Ishikawa (cell line): Measurements from ENCODE around the gene CMYA5.

ENCODE experiments used
- CEBPB ChIP-seq: IDR thresholded peaks from 2 replicates; pipeline ENCODE4 v1.6.1; 2012
- CREB1 ChIP-seq: IDR thresholded peaks from 2 replicates; pipeline ENCODE4 v1.6.1; 2012; ENCODE audit warnings: low read depth
- EGR1 ChIP-seq: IDR thresholded peaks from 2 replicates; pipeline ENCODE4 v1.6.1; 2012
- EP300 ChIP-seq: IDR thresholded peaks from 2 replicates; pipeline ENCODE4 v1.6.1; 2012; ENCODE audit warnings: borderline replicate concordance
- FOXM1 ChIP-seq: IDR thresholded peaks from 2 replicates; pipeline ENCODE4 v1.6.1; 2012; ENCODE audit warnings: low read depth, borderline replicate concordance
- NFIC ChIP-seq: IDR thresholded peaks from 2 replicates; pipeline ENCODE4 v1.6.1; 2012
- RAD21 ChIP-seq: IDR thresholded peaks from 2 replicates; pipeline ENCODE4 v1.6.1; 2012; ENCODE audit warnings: low read depth
- TAF1 ChIP-seq: IDR thresholded peaks from 2 replicates; pipeline ENCODE4 v1.6.1; 2012; ENCODE audit warnings: low read depth, mild to moderate bottlenecking
- TCF12 ChIP-seq: IDR thresholded peaks from 2 replicates; pipeline ENCODE4 v1.6.1; 2012; ENCODE audit warnings: low read depth
- TEAD4 ChIP-seq: IDR thresholded peaks from 2 replicates; pipeline ENCODE4 v1.6.1; 2012
- YY1 ChIP-seq: IDR thresholded peaks from 2 replicates; pipeline ENCODE4 v1.6.1; 2012; ENCODE audit warnings: low read depth
- ZBTB7A ChIP-seq: IDR thresholded peaks from 2 replicates; pipeline ENCODE4 v1.6.1; 2012; ENCODE audit warnings: low read depth
- TF ChIP-seq, protein P1 (sequence below): IDR thresholded peaks from 2 replicates; pipeline ENCODE4 v1.6.1; 2012
- TF ChIP-seq, protein P2 (sequence below): IDR thresholded peaks from 2 replicates; pipeline ENCODE4 v1.6.1; 2012
- TF ChIP-seq, protein P3 (sequence below): IDR thresholded peaks from 2 replicates; pipeline ENCODE4 v1.6.1; 2012; ENCODE audit warnings: low read depth, mild to moderate bottlenecking

Gene CMYA5

DNA sequence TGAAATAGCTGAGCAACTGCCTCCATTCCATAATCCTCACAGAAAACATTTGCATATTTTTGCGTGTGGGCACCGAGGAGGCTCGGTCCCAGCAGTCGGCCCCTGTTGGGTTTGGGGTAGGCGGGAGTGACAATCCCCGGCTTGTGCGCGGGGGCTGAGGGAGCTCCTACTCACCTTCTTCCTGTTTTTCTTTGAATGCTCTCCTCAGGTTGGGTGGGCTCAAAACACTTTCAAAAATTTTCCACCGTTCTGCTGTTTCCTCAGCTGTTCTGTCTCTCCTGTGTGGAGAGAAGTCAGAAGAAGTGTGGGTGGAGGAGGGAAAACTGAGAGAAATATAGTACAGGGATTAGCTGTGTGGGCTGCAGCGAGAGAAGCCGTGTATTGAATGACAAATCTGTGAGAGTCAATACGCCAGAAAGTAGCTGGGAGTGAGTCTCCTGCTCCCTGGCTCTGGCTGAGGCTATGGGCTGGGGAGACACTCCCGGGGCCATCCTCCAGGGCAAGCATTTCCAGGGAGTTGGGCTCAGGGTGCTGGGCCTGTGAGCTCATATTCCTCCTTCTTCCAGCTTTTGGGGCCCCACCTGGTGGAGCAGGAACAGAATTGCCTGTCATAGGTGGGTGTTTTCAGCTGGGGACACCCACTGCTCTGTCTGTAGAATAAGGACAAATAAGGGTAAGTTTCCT lies 84.7 kb downstream of the CMYA5 start:
- TF ChIP-seq RAD21 (peak; percentile 47), TEAD4 (no peak)

DNA sequence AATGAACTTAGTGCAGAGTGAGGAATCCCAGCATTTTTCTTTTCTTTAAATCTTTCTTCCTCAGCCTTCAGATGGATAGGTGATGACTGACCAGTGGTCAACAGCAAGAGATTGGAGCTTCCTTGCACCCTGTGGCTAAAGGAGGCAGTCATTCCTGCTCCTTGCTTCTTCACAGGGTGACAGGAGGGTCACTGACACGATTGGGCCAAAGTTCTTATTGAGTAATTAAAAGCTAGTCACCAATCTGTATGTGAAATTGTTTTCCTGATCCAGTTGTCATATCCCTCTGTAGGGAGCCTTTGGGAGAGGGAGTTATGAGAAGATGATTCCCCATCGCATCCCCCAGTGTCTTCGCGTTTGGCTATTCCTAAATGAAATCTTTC lies 85.2 kb downstream of the CMYA5 start:
- TF ChIP-seq RAD21 (no peak), CREB1 (no peak), EP300 (no peak), FOXM1 (no peak), EGR1 (no peak), TCF12 (no peak), NFIC (no peak), TAF1 (no peak), TEAD4 (no peak), YY1 (no peak), CEBPB (no peak), ZBTB7A (no peak)
- TF ChIP-seq, protein P1, sequence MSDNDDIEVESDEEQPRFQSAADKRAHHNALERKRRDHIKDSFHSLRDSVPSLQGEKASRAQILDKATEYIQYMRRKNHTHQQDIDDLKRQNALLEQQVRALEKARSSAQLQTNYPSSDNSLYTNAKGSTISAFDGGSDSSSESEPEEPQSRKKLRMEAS = no peak
- TF ChIP-seq, protein P2, sequence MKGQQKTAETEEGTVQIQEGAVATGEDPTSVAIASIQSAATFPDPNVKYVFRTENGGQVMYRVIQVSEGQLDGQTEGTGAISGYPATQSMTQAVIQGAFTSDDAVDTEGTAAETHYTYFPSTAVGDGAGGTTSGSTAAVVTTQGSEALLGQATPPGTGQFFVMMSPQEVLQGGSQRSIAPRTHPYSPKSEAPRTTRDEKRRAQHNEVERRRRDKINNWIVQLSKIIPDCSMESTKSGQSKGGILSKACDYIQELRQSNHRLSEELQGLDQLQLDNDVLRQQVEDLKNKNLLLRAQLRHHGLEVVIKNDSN = no peak
- TF ChIP-seq, protein P3, sequence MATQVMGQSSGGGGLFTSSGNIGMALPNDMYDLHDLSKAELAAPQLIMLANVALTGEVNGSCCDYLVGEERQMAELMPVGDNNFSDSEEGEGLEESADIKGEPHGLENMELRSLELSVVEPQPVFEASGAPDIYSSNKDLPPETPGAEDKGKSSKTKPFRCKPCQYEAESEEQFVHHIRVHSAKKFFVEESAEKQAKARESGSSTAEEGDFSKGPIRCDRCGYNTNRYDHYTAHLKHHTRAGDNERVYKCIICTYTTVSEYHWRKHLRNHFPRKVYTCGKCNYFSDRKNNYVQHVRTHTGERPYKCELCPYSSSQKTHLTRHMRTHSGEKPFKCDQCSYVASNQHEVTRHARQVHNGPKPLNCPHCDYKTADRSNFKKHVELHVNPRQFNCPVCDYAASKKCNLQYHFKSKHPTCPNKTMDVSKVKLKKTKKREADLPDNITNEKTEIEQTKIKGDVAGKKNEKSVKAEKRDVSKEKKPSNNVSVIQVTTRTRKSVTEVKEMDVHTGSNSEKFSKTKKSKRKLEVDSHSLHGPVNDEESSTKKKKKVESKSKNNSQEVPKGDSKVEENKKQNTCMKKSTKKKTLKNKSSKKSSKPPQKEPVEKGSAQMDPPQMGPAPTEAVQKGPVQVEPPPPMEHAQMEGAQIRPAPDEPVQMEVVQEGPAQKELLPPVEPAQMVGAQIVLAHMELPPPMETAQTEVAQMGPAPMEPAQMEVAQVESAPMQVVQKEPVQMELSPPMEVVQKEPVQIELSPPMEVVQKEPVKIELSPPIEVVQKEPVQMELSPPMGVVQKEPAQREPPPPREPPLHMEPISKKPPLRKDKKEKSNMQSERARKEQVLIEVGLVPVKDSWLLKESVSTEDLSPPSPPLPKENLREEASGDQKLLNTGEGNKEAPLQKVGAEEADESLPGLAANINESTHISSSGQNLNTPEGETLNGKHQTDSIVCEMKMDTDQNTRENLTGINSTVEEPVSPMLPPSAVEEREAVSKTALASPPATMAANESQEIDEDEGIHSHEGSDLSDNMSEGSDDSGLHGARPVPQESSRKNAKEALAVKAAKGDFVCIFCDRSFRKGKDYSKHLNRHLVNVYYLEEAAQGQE = no peak

DNA sequence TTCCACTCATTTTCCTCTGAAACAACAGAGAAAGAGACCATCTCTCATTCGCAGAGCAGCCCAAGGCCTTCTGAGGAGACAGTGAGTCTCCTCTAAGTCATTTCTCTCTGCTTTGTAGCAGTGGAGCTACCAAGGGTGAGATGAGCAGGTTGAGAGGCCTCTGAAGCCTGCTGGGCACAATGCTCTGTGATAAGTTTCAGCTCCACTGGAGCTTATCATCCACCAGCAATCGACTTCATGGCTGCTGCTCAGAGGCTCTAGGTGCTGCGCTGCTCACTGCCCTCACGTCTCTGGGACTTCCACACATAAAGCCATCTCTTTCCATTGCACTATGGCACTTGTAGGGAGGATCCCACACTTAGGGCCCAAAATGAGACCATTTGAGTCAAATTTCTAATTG lies 96.3 kb downstream of the CMYA5 start:
- no peak for TF ChIP-seq TEAD4
- no peak for TF ChIP-seq EGR1
- no peak for TF ChIP-seq FOXM1
- no peak for TF ChIP-seq YY1
- TF ChIP-seq, protein P3 = no peak
- TF ChIP-seq CREB1 = no peak
- no peak for TF ChIP-seq ZBTB7A

DNA sequence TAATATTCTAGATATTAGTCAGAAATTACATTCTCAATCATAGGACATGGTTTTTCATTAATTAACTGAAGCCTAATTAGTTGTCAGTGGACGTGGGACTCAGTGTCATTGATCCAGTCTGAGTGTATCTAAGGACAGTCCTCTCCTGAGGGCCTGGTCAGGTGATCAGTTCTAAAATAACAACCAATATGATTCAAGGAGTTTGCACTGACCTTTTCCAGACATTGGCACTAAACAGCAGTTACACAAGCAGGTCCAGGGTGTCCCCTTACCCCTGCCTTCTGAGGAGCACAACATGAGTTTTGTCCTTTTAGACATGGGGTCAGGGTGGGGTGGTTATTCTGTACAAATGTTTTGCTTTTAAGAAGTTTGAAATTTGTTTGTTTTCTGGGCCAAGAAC lies 97.8 kb downstream of the CMYA5 start:
- TF ChIP-seq RAD21 (no peak), YY1 (no peak), TCF12 (no peak), CEBPB (no peak), CREB1 (no peak)

DNA sequence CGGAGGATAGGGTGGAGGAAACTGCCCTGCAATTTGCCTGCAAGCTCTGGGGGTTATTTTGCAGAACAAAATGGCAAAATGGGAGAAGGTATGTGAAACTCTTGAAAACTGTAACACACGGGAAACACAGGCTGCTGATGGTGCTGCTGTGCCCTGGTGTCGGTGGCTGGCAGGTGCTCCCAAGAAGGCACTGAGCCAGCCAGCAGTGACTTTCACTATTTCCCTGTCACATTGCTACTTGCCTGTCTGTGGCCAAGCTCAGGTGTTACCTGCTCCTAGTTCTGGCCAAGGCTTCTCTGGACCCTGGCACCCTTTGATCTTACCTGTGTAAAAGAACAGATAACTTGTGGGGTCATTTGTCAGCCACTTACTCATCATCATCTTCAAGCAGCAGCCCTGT lies 102.2 kb downstream of the CMYA5 start:
- TF ChIP-seq RAD21 (no peak), TAF1 (no peak), YY1 (no peak), NFIC (no peak), CEBPB (no peak)
- TF ChIP-seq, protein P2 = no peak

DNA sequence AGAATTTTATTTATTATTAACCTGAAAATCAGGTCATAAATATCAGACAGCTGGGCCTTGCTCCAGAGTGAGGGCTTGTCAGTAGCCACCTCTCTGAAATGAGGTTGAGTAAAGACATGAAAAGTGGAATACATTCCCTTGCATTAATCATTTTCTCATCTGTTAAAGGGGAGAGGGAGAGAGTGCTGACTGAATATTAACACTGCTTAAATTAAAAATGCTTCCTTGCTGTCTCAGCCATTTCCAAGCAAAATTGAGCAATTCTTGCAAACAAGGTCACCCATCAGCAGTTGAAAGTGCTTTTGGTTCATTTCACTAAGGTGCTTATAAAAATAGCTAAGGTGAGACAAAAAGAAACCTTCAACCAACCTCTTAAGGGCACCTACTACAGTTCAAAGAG lies 102.8 kb downstream of the CMYA5 start:
- TF ChIP-seq CEBPB = no peak
- TF ChIP-seq, protein P1 = no peak
- no peak for TF ChIP-seq TEAD4
- TF ChIP-seq RAD21 = no peak

DNA sequence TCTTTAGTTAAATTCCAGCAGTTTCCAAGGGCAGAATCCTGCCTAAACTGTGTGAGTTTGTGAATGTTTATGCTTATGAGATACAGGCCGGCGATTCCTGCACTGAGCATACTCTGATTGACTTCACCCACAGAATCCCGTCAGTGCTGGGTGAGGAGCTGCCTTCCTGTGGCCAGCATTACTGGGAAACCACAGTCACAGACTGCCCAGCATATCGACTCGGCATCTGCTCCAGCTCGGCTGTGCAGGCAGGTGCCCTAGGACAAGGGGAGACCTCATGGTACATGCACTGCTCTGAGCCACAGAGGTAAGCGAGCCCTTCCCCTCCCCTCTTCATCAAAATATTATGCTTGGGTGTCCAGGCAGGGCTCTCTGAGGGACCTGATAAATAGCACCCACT lies 103.7 kb downstream of the CMYA5 start:
- TF ChIP-seq, protein P2 = no peak
- TF ChIP-seq FOXM1 = no peak
- TF ChIP-seq ZBTB7A = no peak
- TF ChIP-seq, protein P3 = no peak
- TF ChIP-seq TAF1 = no peak
- no peak for TF ChIP-seq CREB1
- TF ChIP-seq, protein P1 = no peak
